Measurements from ENCODE around the gene FBXO5.

FBXO5 gene

GRCh38 chr6:152952866-152953509, 29.9 kb downstream of the FBXO5 start:
- H3K4me2 ChIP-seq (ENCODE audit: low read length, poor library complexity, severe bottlenecking): no peak overlapping the region
- no peak overlapping the region for H2BK5ac ChIP-seq (ENCODE audit: low read depth, low read length, poor library complexity, severe bottlenecking)
- H2AK5ac ChIP-seq (ENCODE audit: low read length, severe bottlenecking): no peak overlapping the region
- no peaks in the 10 kb centered on the region for H3K36me3 ChIP-seq (ENCODE audit: control insufficient read depth in 1 of 2, insufficient read depth in 2 of 2, low read depth in 1 of 2, low read length in 2 of 2)
- no peaks in the 10 kb centered on the region for H3K79me1 ChIP-seq (replicated peaks; ENCODE audit: low read length, poor library complexity, severe bottlenecking)
- DNase-seq: peak; percentile 61
- no peak overlapping the region for H2BK12ac ChIP-seq (ENCODE audit: low read length in 2 of 2)
- H3K27me3 ChIP-seq (ENCODE audit: control insufficient read depth in 1 of 2, insufficient read depth in 1 of 2, low read length in 2 of 2): no peaks in the 10 kb centered on the region
- H2BK120ac ChIP-seq (ENCODE audit: low read depth, low read length): no peak overlapping the region
- H3K14ac ChIP-seq (ENCODE audit: low read length in 2 of 2): no peak overlapping the region
- no peak overlapping the region for H4K8ac ChIP-seq (ENCODE audit: low read length)
- H2AFZ ChIP-seq (ENCODE audit: low read depth, low read length): no peak overlapping the region
- no peak overlapping the region for H3K27ac ChIP-seq (ENCODE audit: low read length, poor library complexity, severe bottlenecking)
- no peak overlapping the region for H3K18ac ChIP-seq (ENCODE audit: low read depth in 1 of 2, low read length in 2 of 2)
- H3K23ac ChIP-seq (ENCODE audit: low read length in 2 of 2): no peak overlapping the region
- H3K4me1 ChIP-seq (ENCODE audit: control insufficient read depth, insufficient read depth, low read depth, low read length): peaks cover 9% of the 10 kb centered on the region
- H2BK15ac ChIP-seq (ENCODE audit: low read depth, poor library complexity, severe bottlenecking): no peak overlapping the region
- H4K91ac ChIP-seq (ENCODE audit: low read length): no peak overlapping the region
- no peak overlapping the region for H3K9ac ChIP-seq (ENCODE audit: low read length)
- no peak overlapping the region for H3K4ac ChIP-seq (ENCODE audit: low read depth in 1 of 2, low read length in 2 of 2)
- WGBS: 40% methylated on average over 2 of the region's 7 CpGs
- no peaks in the 10 kb centered on the region for H3K9me3 ChIP-seq (ENCODE audit: control insufficient read depth, low read length)
- H3K4me3 ChIP-seq (ENCODE audit: insufficient read depth in 1 of 2, low read depth in 1 of 2, low read length in 2 of 2): no peak overlapping the region

GRCh38 chr6:152952045-152952444, 30.8 kb downstream of the FBXO5 start:
- no peak overlapping the region for H2BK12ac ChIP-seq (ENCODE audit: low read length in 2 of 2)
- no peak overlapping the region for H3K14ac ChIP-seq (ENCODE audit: low read length in 2 of 2)
- H3K79me1 ChIP-seq (replicated peaks; ENCODE audit: low read length, poor library complexity, severe bottlenecking): no peaks in the 10 kb centered on the region
- no peak overlapping the region for H4K91ac ChIP-seq (ENCODE audit: low read length)
- H3K27me3 ChIP-seq (ENCODE audit: control insufficient read depth in 1 of 2, insufficient read depth in 1 of 2, low read length in 2 of 2): no peaks in the 10 kb centered on the region
- H3K9ac ChIP-seq (ENCODE audit: low read length): no peak overlapping the region
- H3K23ac ChIP-seq (ENCODE audit: low read length in 2 of 2): no peak overlapping the region
- no peaks in the 10 kb centered on the region for H3K9me3 ChIP-seq (ENCODE audit: control insufficient read depth, low read length)
- H2AFZ ChIP-seq (ENCODE audit: low read depth, low read length): no peak overlapping the region
- H3K4me2 ChIP-seq (ENCODE audit: low read length, poor library complexity, severe bottlenecking): no peak overlapping the region
- no peak overlapping the region for H3K27ac ChIP-seq (ENCODE audit: low read length, poor library complexity, severe bottlenecking)
- H3K4ac ChIP-seq (ENCODE audit: low read depth in 1 of 2, low read length in 2 of 2): no peak overlapping the region
- no CpG with 5 or more reads among the region's 1 CpG for WGBS
- no peak overlapping the region for H2BK5ac ChIP-seq (ENCODE audit: low read depth, low read length, poor library complexity, severe bottlenecking)
- H4K8ac ChIP-seq (ENCODE audit: low read length): no peak overlapping the region
- no peak overlapping the region for H2BK15ac ChIP-seq (ENCODE audit: low read depth, poor library complexity, severe bottlenecking)
- peaks cover 6% of the 10 kb centered on the region for H3K4me1 ChIP-seq (ENCODE audit: control insufficient read depth, insufficient read depth, low read depth, low read length)
- peak; percentile 23 for DNase-seq
- H2AK5ac ChIP-seq (ENCODE audit: low read length, severe bottlenecking): no peak overlapping the region
- no peak overlapping the region for H3K18ac ChIP-seq (ENCODE audit: low read depth in 1 of 2, low read length in 2 of 2)
- H2BK120ac ChIP-seq (ENCODE audit: low read depth, low read length): no peak overlapping the region
- H3K36me3 ChIP-seq (ENCODE audit: control insufficient read depth in 1 of 2, insufficient read depth in 2 of 2, low read depth in 1 of 2, low read length in 2 of 2): no peaks in the 10 kb centered on the region
- H3K4me3 ChIP-seq (ENCODE audit: insufficient read depth in 1 of 2, low read depth in 1 of 2, low read length in 2 of 2): no peak overlapping the region

DNA sequence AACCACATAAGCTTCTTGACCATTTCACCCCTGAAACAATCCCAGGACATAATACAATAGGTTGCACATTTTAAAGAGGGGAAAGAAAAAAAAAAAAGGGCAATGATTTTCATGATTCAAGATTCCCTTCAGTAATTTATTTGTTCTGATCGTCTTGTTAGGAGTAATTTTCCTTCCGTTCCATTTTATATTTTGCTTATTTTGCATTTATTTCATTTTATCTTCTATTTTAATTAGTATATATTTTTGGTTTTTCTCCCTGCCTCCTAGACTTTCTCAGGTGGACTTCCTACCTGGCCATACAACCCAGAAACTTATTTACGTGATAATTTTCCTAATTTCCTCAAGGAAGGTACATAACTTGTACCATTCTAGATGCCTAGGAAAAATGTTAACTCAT, 32.6 kb downstream of the FBXO5 start:
- Histone ChIP-seq H3K36me3 (ENCODE audit: control insufficient read depth in 1 of 2, insufficient read depth in 2 of 2, low read depth in 1 of 2, low read length in 2 of 2) (no peaks in the 10 kb centered on the region), H2AK5ac (ENCODE audit: low read length, severe bottlenecking) (no peak overlapping the region), H3K4me1 (ENCODE audit: control insufficient read depth, insufficient read depth, low read depth, low read length) (peaks cover 2% of the 10 kb centered on the region), H3K4ac (ENCODE audit: low read depth in 1 of 2, low read length in 2 of 2) (no peak overlapping the region), H3K18ac (ENCODE audit: low read depth in 1 of 2, low read length in 2 of 2) (no peak overlapping the region), H2BK5ac (ENCODE audit: low read depth, low read length, poor library complexity, severe bottlenecking) (no peak overlapping the region), H2BK120ac (ENCODE audit: low read depth, low read length) (no peak overlapping the region), H2BK12ac (ENCODE audit: low read length in 2 of 2) (no peak overlapping the region), H3K27ac (ENCODE audit: low read length, poor library complexity, severe bottlenecking) (no peak overlapping the region), H3K4me3 (ENCODE audit: insufficient read depth in 1 of 2, low read depth in 1 of 2, low read length in 2 of 2) (no peak overlapping the region), H3K9ac (ENCODE audit: low read length) (no peak overlapping the region), H3K9me3 (ENCODE audit: control insufficient read depth, low read length) (no peaks in the 10 kb centered on the region), H4K8ac (ENCODE audit: low read length) (no peak overlapping the region), H2AFZ (ENCODE audit: low read depth, low read length) (no peak overlapping the region), H4K91ac (ENCODE audit: low read length) (no peak overlapping the region), H3K4me2 (ENCODE audit: low read length, poor library complexity, severe bottlenecking) (no peak overlapping the region), H3K14ac (ENCODE audit: low read length in 2 of 2) (no peak overlapping the region), H3K23ac (ENCODE audit: low read length in 2 of 2) (no peak overlapping the region), H3K27me3 (ENCODE audit: control insufficient read depth in 1 of 2, insufficient read depth in 1 of 2, low read length in 2 of 2) (no peaks in the 10 kb centered on the region), H3K79me1 (replicated peaks; ENCODE audit: low read length, poor library complexity, severe bottlenecking) (no peaks in the 10 kb centered on the region), H2BK15ac (ENCODE audit: low read depth, poor library complexity, severe bottlenecking) (no peak overlapping the region)
- WGBS: 100% methylated on average over 1 of the region's 3 CpGs
- DNase-seq: no peak

DNA sequence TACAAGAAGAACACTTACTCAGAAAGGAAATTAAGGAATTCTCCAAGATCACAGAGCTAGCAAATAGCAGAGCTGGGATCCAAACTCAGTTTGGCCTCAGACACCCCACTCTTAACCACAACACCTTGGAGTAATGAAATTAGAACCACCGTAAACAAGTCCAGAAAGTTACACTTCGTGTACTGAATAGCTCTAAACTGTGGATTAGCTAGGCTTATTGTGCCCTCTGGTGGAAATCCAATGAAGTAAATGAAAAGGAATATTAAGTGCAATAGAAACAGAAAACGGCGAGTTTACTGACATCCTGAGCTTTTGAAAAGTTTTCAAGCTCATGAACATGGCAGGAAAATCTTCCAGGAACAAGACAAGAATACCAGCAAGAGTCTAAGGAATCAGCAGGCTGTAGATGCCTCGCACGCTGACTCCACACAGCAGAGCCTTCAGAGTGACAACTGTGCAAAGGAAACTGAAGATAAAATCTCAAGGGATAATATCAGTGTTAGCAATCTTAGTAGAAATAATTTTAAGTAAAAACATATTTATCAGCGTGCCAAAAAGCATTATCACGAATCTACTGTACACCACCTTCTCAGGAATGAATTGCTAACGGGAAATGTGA, 34.6 kb downstream of the FBXO5 start:
- Histone ChIP-seq H3K23ac (ENCODE audit: low read length in 2 of 2) (no peak overlapping the region), H3K4me1 (ENCODE audit: control insufficient read depth, insufficient read depth, low read depth, low read length) (peaks cover 2% of the 10 kb centered on the region), H3K4ac (ENCODE audit: low read depth in 1 of 2, low read length in 2 of 2) (no peak overlapping the region), H3K14ac (ENCODE audit: low read length in 2 of 2) (peak overlapping the region in 1 of 2 experiments; percentile 43), H3K27me3 (ENCODE audit: control insufficient read depth in 1 of 2, insufficient read depth in 1 of 2, low read length in 2 of 2) (no peaks in the 10 kb centered on the region), H2AFZ (ENCODE audit: low read depth, low read length) (no peak overlapping the region), H2BK5ac (ENCODE audit: low read depth, low read length, poor library complexity, severe bottlenecking) (no peak overlapping the region), H4K8ac (ENCODE audit: low read length) (no peak overlapping the region), H4K91ac (ENCODE audit: low read length) (no peak overlapping the region), H3K36me3 (ENCODE audit: control insufficient read depth in 1 of 2, insufficient read depth in 2 of 2, low read depth in 1 of 2, low read length in 2 of 2) (no peaks in the 10 kb centered on the region), H2BK120ac (ENCODE audit: low read depth, low read length) (no peak overlapping the region), H2BK15ac (ENCODE audit: low read depth, poor library complexity, severe bottlenecking) (no peak overlapping the region), H3K9me3 (ENCODE audit: control insufficient read depth, low read length) (no peaks in the 10 kb centered on the region), H3K4me2 (ENCODE audit: low read length, poor library complexity, severe bottlenecking) (no peak overlapping the region), H3K27ac (ENCODE audit: low read length, poor library complexity, severe bottlenecking) (no peak overlapping the region), H2AK5ac (ENCODE audit: low read length, severe bottlenecking) (no peak overlapping the region), H3K4me3 (ENCODE audit: insufficient read depth in 1 of 2, low read depth in 1 of 2, low read length in 2 of 2) (peak overlapping the region in 1 of 2 experiments; percentile 51), H3K18ac (ENCODE audit: low read depth in 1 of 2, low read length in 2 of 2) (no peak overlapping the region), H3K79me1 (replicated peaks; ENCODE audit: low read length, poor library complexity, severe bottlenecking) (no peaks in the 10 kb centered on the region), H2BK12ac (ENCODE audit: low read length in 2 of 2) (no peak overlapping the region), H3K9ac (ENCODE audit: low read length) (peak overlapping the region; percentile 30)
- peak; percentile 58 for DNase-seq
- WGBS: 52% methylated on average over 9 of the region's 9 CpGs
